Measurements from ENCODE around the gene PSMB5. TPM values are rescaled to one million over a fixed set of nuclear protein-coding genes. Genes with fewer than 3 reads are reported as not detected.

The PSMB5 gene
- total RNA-seq, 1 donor: 13.2 TPM

GRCh38 chr14:22981876-22982476 is 52.7 kb downstream of the PSMB5 start:
- Histone ChIP-seq H3K4me3 (ENCODE audit: low read length) (peak overlapping the region; percentile 52), H3K9me3 (ENCODE audit: low read depth, low read length) (no peaks in the 10 kb centered on the region), H3K4me1 (ENCODE audit: insufficient read depth, low read length) (peaks cover 26% of the 10 kb centered on the region), H3K27me3 (ENCODE audit: insufficient read depth, low read length) (peaks cover 25% of the 10 kb centered on the region)

- Histone ChIP-seq H3K27me3 (ENCODE audit: insufficient read depth, low read length) (peaks cover 25% of the 10 kb centered on the region), H3K9me3 (ENCODE audit: low read depth, low read length) (no peaks in the 10 kb centered on the region), H3K4me1 (ENCODE audit: insufficient read depth, low read length) (peaks cover 26% of the 10 kb centered on the region), H3K4me3 (ENCODE audit: low read length) (no peak overlapping the region)
These were observed 53.4 kb downstream of the PSMB5 start for GRCh38 chr14:22981090-22981875.

- Histone ChIP-seq H3K4me1 (ENCODE audit: insufficient read depth, low read length) (peaks cover 26% of the 10 kb centered on the region), H3K9me3 (ENCODE audit: low read depth, low read length) (no peaks in the 10 kb centered on the region), H3K4me3 (ENCODE audit: low read length) (no peak overlapping the region), H3K27me3 (ENCODE audit: insufficient read depth, low read length) (peaks cover 25% of the 10 kb centered on the region)
These were observed 54.0 kb downstream of the PSMB5 start for GRCh38 chr14:22980672-22981089.

- peaks cover 25% of the 10 kb centered on the region for H3K27me3 ChIP-seq (ENCODE audit: insufficient read depth, low read length)
- no peaks in the 10 kb centered on the region for H3K9me3 ChIP-seq (ENCODE audit: low read depth, low read length)
- peaks cover 26% of the 10 kb centered on the region for H3K4me1 ChIP-seq (ENCODE audit: insufficient read depth, low read length)
- H3K4me3 ChIP-seq (ENCODE audit: low read length): no peak overlapping the region
These were observed 54.8 kb downstream of the PSMB5 start for GRCh38 chr14:22979748-22980392.

- Histone ChIP-seq H3K4me1 (ENCODE audit: insufficient read depth, low read length) (peaks cover 26% of the 10 kb centered on the region), H3K27me3 (ENCODE audit: insufficient read depth, low read length) (peaks cover 25% of the 10 kb centered on the region), H3K9me3 (ENCODE audit: low read depth, low read length) (no peaks in the 10 kb centered on the region), H3K4me3 (ENCODE audit: low read length) (no peak overlapping the region)
These were observed 55.6 kb downstream of the PSMB5 start for GRCh38 chr14:22978981-22979671.

GRCh38 chr14:22978487-22978837 is 56.2 kb downstream of the PSMB5 start:
- peaks cover 26% of the 10 kb centered on the region for H3K4me1 ChIP-seq (ENCODE audit: insufficient read depth, low read length)
- H3K9me3 ChIP-seq (ENCODE audit: low read depth, low read length): no peaks in the 10 kb centered on the region
- peaks cover 25% of the 10 kb centered on the region for H3K27me3 ChIP-seq (ENCODE audit: insufficient read depth, low read length)
- no peak overlapping the region for H3K4me3 ChIP-seq (ENCODE audit: low read length)

- Histone ChIP-seq H3K27me3 (ENCODE audit: insufficient read depth, low read length) (peaks cover 25% of the 10 kb centered on the region), H3K4me3 (ENCODE audit: low read length) (no peak overlapping the region), H3K4me1 (ENCODE audit: insufficient read depth, low read length) (peaks cover 21% of the 10 kb centered on the region), H3K9me3 (ENCODE audit: low read depth, low read length) (no peaks in the 10 kb centered on the region)
These were observed 56.8 kb downstream of the PSMB5 start for GRCh38 chr14:22977684-22978486.

GRCh38 chr14:22977434-22977683 is 57.3 kb downstream of the PSMB5 start:
- Histone ChIP-seq H3K27me3 (ENCODE audit: insufficient read depth, low read length) (peaks cover 25% of the 10 kb centered on the region), H3K4me3 (ENCODE audit: low read length) (no peak overlapping the region), H3K9me3 (ENCODE audit: low read depth, low read length) (no peaks in the 10 kb centered on the region), H3K4me1 (ENCODE audit: insufficient read depth, low read length) (peaks cover 16% of the 10 kb centered on the region)

GRCh38 chr14:22976620-22977433 is 57.9 kb downstream of the PSMB5 start:
- peaks cover 11% of the 10 kb centered on the region for H3K4me1 ChIP-seq (ENCODE audit: insufficient read depth, low read length)
- H3K27me3 ChIP-seq (ENCODE audit: insufficient read depth, low read length): peaks cover 21% of the 10 kb centered on the region
- no peak overlapping the region for H3K4me3 ChIP-seq (ENCODE audit: low read length)
- H3K9me3 ChIP-seq (ENCODE audit: low read depth, low read length): no peaks in the 10 kb centered on the region

Other genes starting within 250 kb of the PSMB5 start
- 74.8 TPM for gene SLC7A7, start 219.5 kb downstream of the PSMB5 start, total RNA-seq
- gene MRPL52, start 205.0 kb downstream of the PSMB5 start, total RNA-seq: 8.7 TPM
- 2.9 TPM for gene MMP14, start 198.3 kb downstream of the PSMB5 start, total RNA-seq
- gene LRP10, start 163.2 kb downstream of the PSMB5 start, total RNA-seq: 46.7 TPM
- gene REM2, start 151.7 kb downstream of the PSMB5 start, total RNA-seq: 2.1 TPM
- gene RBM23, start 115.8 kb downstream of the PSMB5 start, total RNA-seq: 122 TPM
- 8.2 TPM for gene PRMT5, start 105.5 kb downstream of the PSMB5 start, total RNA-seq
- gene HAUS4, start 77.8 kb downstream of the PSMB5 start, total RNA-seq: 41.2 TPM
- 0.21 TPM for gene AJUBA, start 52.3 kb downstream of the PSMB5 start, total RNA-seq
- 6.9 TPM for gene C14orf93, start 24.8 kb downstream of the PSMB5 start, total RNA-seq
- gene PSMB11, start 7.3 kb upstream of the PSMB5 start, total RNA-seq: not detected
- gene CDH24, start 22.6 kb upstream of the PSMB5 start, total RNA-seq: 0.63 TPM
- gene ACIN1, start 60.2 kb upstream of the PSMB5 start, total RNA-seq: 123 TPM
- gene C14orf119, start 60.6 kb upstream of the PSMB5 start, total RNA-seq: 5.2 TPM
- gene CIROP, start 70.1 kb upstream of the PSMB5 start, total RNA-seq: not detected
- 0.21 TPM for gene CEBPE, start 84.4 kb upstream of the PSMB5 start, total RNA-seq
- gene SLC7A8, start 148.8 kb upstream of the PSMB5 start, total RNA-seq: 0.21 TPM
- 0.10 TPM for gene RNF212B, start 203.0 kb upstream of the PSMB5 start, total RNA-seq